Nephron progenitor cell (in vitro differentiated cells): ENCODE measurements around the gene SERAC1.
"Not testable (repeated sequence)": the region's sequence is repeated elsewhere in the genome, so short reads cannot be mapped to it uniquely, and the experiment has no call there.

Experiments used
- DNase-seq: peaks from one replicate; pipeline ENCODE4 v3.0.0; 2021
- H3K27ac Mint-ChIP-seq: 2 replicates; pipeline ENCODE4 v1.8.0; 2021; ENCODE audit warnings: mild to moderate bottlenecking, moderate library complexity, mixed read lengths
- H3K27me3 Mint-ChIP-seq: 2 replicates; pipeline ENCODE4 v1.8.0; 2021; ENCODE audit warnings: mild to moderate bottlenecking, low read depth, mixed read lengths; ENCODE audit not compliant: poor library complexity
- H3K36me3 Mint-ChIP-seq: 2 replicates; pipeline ENCODE4 v1.8.0; 2021; ENCODE audit warnings: low read depth, mixed read lengths
- H3K4me1 Mint-ChIP-seq: 2 replicates; pipeline ENCODE4 v1.8.0; 2021; ENCODE audit warnings: mixed read lengths
- H3K4me3 Mint-ChIP-seq: 2 replicates; pipeline ENCODE4 v1.8.0; 2021; ENCODE audit warnings: mild to moderate bottlenecking, moderate library complexity, mixed read lengths
- H3K9me3 Mint-ChIP-seq: 2 replicates; pipeline ENCODE4 v1.8.0; 2021; ENCODE audit warnings: mild to moderate bottlenecking, moderate library complexity, mixed read lengths
- TF ChIP-seq, protein P1 (sequence below): fragments of 200-600 bp; sonication (generic); IDR thresholded peaks from 2 replicates; pipeline ENCODE4 v1.5.0; 2021; ENCODE audit warnings: antibody characterized with exemption

SERAC1 gene

DNA sequence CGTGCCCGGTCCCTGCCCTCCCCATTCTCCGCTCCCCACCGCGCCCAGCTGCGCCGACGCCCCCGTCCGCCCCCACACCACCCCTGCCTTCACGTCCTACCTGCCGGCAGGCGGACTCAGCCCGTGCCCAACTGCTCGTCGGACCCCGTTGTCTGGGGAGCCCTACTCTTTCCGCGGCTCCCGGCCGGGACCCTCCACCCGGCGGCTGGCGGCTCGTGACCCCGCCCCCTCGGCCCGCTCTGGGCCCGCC, at the start of gene SERAC1:
Gene SERAC1, minus strand, starts transcription at position 223 of the 250 bp plus-strand sequence. CDS start 9,899 bp downstream, outside the sequence.
- DNase-seq, result no peak
- H3K36me3 Mint-ChIP-seq, result peaks cover 20% of the 10 kb centered on the region
- H3K27ac Mint-ChIP-seq, result peak within 1 kb of the TSS; percentile 96
- TF ChIP-seq, protein P1, sequence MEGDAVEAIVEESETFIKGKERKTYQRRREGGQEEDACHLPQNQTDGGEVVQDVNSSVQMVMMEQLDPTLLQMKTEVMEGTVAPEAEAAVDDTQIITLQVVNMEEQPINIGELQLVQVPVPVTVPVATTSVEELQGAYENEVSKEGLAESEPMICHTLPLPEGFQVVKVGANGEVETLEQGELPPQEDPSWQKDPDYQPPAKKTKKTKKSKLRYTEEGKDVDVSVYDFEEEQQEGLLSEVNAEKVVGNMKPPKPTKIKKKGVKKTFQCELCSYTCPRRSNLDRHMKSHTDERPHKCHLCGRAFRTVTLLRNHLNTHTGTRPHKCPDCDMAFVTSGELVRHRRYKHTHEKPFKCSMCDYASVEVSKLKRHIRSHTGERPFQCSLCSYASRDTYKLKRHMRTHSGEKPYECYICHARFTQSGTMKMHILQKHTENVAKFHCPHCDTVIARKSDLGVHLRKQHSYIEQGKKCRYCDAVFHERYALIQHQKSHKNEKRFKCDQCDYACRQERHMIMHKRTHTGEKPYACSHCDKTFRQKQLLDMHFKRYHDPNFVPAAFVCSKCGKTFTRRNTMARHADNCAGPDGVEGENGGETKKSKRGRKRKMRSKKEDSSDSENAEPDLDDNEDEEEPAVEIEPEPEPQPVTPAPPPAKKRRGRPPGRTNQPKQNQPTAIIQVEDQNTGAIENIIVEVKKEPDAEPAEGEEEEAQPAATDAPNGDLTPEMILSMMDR, result no peak
- H3K4me3 Mint-ChIP-seq, result peak within 1 kb of the TSS; percentile 93
- peaks cover 3% of the 10 kb centered on the region for H3K27me3 Mint-ChIP-seq
- H3K9me3 Mint-ChIP-seq, result no peaks in the 10 kb centered on the region
- H3K4me1 Mint-ChIP-seq, result peaks cover 15% of the 10 kb centered on the region

DNA sequence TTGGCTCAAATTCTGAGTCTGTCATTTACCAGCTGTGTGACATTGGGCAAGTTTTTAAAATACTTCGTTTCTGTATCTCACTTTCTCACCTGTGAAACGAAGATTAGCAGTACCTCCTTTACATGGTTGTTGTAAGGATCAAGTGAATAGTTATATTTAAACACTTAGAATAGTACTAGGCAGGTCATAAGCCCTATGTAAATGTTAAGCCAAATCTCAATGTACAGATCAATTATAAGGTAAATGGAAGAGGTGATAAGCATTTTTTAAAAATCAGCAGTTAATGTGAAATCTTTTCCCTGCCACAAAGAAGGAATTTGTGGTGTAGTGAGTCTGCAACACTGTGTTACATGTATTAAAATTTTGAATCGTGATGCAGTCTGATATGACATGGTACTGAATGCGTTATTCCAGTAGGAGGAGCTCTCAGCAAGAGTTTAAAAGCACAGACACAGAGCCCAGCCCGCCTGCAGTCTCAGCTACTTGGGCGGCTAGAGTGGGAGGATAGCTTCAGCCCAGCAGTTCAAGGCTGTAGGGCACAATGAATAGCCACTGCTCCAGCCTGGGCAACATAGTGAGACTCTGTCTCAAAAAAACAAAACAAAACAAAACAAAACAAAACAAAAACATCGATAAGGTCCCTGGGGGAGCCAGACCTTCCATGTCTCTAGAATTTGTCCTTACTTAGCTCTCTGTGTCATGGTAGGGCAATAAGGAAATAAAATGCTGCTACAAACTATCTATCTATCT, 46.0 kb upstream of the SERAC1 start:
- DNase-seq, result peak; percentile 43
- H3K4me3 Mint-ChIP-seq, result no peak overlapping the region
- peaks cover 8% of the 10 kb centered on the region for H3K9me3 Mint-ChIP-seq
- H3K27ac Mint-ChIP-seq, result no peak overlapping the region
- TF ChIP-seq, protein P1, result peak; percentile 52
- H3K36me3 Mint-ChIP-seq, result no peaks in the 10 kb centered on the region
- H3K4me1 Mint-ChIP-seq, result peaks cover under 1% of the 10 kb centered on the region
- H3K27me3 Mint-ChIP-seq, result peaks cover 3% of the 10 kb centered on the region

DNA sequence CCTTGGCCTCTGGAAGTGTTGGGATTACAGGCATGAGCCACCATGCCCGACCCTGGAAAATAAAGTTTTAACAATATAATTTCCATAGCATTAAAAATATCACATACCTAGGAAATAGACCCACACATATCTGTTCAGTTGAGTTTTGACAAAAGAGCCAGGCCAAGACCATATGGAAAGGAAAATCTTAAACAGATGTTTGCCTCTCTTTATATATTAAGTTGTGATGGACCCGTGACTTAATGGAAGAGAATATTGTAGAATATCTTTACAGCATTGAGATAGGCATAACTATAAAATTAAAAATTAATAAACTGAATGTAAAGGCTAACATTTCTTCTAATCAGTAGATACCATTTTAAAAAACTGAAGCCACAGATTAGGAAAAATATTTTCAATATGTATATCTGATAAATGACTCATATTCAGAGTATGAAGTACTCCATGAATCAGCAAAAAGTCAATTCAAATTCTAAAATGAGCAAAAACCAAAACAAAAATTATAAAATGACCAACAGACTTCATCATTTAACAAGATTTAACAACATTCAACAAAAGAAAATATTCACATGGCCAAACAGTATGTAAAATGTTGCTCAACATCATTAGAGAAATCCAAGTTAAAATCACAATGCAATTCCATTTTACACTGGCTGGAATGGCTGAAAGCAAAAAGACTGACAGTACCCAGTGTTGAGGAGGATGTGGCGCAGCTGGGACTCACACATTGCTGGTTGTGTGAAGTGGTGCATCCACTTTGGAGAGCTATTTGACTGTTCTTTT, 43.4 kb upstream of the SERAC1 start:
- TF ChIP-seq, protein P1, result no peak
- DNase-seq, result no peak
- Mint-ChIP-seq H3K36me3 (no peaks in the 10 kb centered on the region), H3K27me3 (no peaks in the 10 kb centered on the region), H3K4me3 (no peak overlapping the region), H3K4me1 (peaks cover 5% of the 10 kb centered on the region), H3K9me3 (no peaks in the 10 kb centered on the region), H3K27ac (no peak overlapping the region)

DNA sequence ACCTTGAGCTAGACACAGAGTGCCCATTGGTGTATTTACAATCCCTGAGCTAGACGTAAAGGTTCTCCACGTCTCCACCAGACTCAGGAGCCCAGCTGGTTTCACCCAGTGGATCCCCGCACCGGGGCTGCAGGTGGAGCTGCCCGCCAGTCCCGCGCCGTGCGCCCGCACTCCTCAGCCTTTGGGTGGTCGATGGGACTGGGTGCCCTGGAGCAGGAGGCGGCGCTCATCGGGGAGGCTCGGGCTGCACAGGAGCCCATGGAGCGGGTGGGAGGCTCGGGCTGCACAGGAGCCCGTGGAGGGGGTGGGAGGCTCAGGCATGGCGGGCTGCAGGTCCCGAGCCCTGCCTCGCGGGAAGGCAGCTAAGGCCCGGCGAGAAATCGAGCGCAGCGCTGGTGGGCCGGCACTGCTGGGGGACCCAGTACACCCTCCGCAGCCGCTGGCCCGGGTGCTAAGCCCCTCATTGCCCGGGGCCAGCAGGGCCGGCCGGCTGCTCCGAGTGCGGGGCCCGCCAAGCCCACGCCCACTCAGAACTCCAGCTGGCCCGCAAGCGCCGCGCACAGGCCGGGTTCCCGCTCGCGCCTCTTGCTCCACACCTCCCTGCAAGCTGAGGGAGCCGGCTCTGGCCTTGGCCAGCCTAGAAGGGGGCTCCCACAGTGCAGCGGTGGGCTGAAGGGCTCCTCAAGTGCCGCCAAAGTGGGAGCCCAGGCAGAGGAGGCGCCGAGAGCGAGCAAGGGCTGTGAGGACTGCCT, 41.7 kb upstream of the SERAC1 start:
- not testable (repeated sequence) for H3K27ac Mint-ChIP-seq, H3K4me3 Mint-ChIP-seq, DNase-seq, H3K36me3 Mint-ChIP-seq, H3K9me3 Mint-ChIP-seq, H3K27me3 Mint-ChIP-seq
- H3K4me1 Mint-ChIP-seq, result peaks cover 19% of the 10 kb centered on the region

DNA sequence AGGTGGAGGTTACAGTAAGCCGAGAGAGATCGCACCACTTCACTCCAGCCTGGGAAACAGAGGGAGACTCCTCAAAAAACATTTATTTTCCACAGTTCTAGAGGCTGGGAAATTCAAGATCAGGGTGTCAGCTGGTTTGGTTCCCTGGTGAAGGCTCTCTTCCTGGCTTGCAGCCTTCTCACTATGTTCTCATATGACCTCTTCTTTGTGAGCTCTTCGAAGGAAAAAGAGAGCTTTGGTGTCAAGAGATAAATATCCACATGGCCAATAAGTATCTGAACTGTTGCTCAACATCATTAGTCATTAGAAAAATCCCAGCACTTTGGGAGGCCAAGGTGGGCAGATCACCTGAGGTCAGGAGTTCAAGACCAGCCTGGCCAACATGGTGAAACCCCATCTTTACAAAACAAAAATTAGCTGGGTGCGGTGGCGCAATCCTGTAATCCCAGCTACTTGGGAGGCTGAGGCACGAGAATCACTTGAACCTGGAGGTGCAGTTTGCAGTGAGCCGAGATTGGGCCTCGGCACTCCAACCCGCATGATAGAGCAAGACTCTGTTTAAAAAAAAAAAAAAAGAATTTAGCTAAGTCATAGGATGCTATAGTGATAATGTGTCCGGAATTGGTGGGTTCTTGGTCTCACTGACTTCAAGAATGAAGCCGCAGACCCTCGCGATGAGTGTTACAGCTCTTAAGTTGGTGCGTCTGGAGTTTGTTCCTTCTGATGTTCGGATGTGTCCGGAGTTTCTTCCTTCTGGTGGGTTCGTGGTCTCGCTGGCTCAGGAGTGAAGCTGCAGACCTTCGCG, 40.4 kb upstream of the SERAC1 start:
- H3K4me1 Mint-ChIP-seq, result peaks cover 31% of the 10 kb centered on the region
- H3K4me3 Mint-ChIP-seq, H3K36me3 Mint-ChIP-seq, H3K27me3 Mint-ChIP-seq, DNase-seq, H3K9me3 Mint-ChIP-seq: not testable (repeated sequence)
- H3K27ac Mint-ChIP-seq, result peak overlapping the region; percentile 69

DNA sequence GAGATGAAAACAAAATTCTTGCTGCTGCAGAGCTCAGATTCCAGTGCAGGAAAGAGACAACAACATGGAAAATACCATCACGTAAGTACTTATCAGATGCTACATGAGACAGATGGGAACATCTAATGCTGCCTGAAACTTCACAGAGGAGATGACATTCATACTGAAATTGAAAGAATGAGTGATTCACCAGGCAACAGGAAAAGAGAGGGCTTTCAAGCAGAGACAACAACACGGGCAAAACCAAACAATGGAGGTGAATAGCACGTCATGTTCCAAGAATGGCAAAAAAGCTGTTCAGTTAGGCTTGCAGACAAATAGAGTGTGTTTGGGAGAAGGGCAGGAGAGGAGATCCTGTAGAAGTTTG, 39.3 kb upstream of the SERAC1 start:
- Mint-ChIP-seq H3K36me3 (no peaks in the 10 kb centered on the region), H3K27ac (no peak overlapping the region), H3K27me3 (no peaks in the 10 kb centered on the region), H3K4me1 (peaks cover 31% of the 10 kb centered on the region), H3K4me3 (no peak overlapping the region), H3K9me3 (no peaks in the 10 kb centered on the region)
- TF ChIP-seq, protein P1, result no peak
- no peak for DNase-seq
